CD4-positive, alpha-beta T cell treated with Interleukin-21 for 1 hour (primary cell): ENCODE data around the gene CALHM1.
A peak's percentile ranks its signal among the peaks of the same experiment; 100 is the strongest.

Source experiments
- DNase-seq: peaks from one replicate; pipeline ENCODE4 v3.0.0-alpha.2; 2020

Gene CALHM1

GRCh38 chr10:103481974-103482531, 23.4 kb upstream of the CALHM1 start:
- DNase-seq: peak; percentile 82

- no peak for DNase-seq
Observed at GRCh38 chr10:103480521-103480920, 21.8 kb upstream of the CALHM1 start.

GRCh38 chr10:103479135-103479534, 20.4 kb upstream of the CALHM1 start, which contains the start of gene CALHM3:
Gene CALHM3, minus strand, starts transcription at chr10:103479240. Its CDS starts 208 bp downstream, at chr10:103479032.
- no peak for DNase-seq

DNA sequence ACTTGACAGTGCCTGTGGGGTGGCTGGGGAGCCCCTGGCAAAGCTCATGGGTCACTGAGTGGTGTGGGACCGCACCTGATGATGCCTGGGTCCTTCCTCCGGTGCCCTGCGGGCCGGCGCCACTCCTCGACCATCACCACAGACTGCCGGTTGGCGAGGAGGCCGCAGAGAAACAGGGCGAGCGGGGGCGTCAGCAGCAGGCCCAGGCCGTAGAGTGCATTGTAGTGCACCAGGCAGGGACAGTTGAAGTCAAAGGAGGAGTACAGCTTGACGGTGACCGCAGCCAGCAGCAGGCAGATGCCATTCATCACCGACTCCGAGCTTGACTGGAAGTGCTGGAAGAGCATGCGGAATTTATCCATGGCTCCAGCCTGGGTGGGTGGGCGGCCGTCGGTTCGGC, 20.0 kb upstream of the CALHM1 start:
- DNase-seq: no peak

GRCh38 chr10:103476046-103476768, 17.5 kb upstream of the CALHM1 start:
- DNase-seq: no peak

- DNase-seq: no peak
Observed at GRCh38 chr10:103475437-103475836, 16.7 kb upstream of the CALHM1 start.

GRCh38 chr10:103474077-103474476, 15.4 kb upstream of the CALHM1 start:
- DNase-seq: no peak

GRCh38 chr10:103473261-103473671, 14.6 kb upstream of the CALHM1 start:
- DNase-seq: no peak

DNA sequence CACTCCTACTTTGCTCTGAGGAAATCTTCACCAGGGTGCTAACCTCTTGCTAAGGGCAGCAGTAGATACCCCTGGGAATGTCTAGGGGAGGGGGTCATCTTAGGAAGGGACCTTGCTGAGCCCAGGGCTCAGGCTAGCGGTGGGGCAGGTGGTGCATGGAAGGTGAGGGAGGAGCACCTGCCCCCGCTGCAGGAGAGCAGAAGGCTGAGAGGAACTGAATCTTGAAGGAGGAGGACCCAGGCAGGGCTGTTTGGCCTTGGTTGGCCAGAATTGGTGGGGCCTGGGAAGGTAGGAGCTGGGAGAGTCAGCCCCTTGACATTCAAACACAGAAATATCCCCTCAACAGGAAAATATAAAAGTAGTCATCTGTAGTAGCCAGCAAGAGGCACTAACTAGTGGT, 13.3 kb upstream of the CALHM1 start:
- DNase-seq: no peak

GRCh38 chr10:103470761-103471653, 12.3 kb upstream of the CALHM1 start:
- peak; percentile 82 for DNase-seq

DNA sequence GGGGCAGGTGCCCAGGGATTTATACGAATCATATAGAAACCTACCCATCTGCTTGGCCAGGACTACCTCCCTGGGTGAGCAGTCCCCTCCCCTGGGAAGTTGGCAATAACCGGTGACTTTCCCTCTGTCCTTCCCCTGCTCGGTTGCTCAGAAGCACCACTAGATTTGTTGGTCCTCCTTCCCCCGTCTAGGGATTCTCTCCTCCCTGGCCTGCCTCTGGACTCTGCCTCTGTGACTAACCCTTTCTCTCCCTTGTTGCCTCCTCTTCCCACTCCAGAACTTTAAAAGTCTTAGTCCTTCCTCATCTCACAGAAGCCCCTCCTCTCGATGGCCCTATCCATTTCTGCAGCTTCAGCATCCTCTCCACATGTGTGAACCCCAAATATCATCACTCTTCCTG, 10.5 kb upstream of the CALHM1 start:
- DNase-seq: no peak

GRCh38 chr10:103467406-103467805, 8.7 kb upstream of the CALHM1 start:
- DNase-seq: peak; percentile 12

- DNase-seq: no peak
Observed at GRCh38 chr10:103466734-103467133, 8.0 kb upstream of the CALHM1 start.

GRCh38 chr10:103465411-103466179, 6.9 kb upstream of the CALHM1 start:
- no peak for DNase-seq

DNA sequence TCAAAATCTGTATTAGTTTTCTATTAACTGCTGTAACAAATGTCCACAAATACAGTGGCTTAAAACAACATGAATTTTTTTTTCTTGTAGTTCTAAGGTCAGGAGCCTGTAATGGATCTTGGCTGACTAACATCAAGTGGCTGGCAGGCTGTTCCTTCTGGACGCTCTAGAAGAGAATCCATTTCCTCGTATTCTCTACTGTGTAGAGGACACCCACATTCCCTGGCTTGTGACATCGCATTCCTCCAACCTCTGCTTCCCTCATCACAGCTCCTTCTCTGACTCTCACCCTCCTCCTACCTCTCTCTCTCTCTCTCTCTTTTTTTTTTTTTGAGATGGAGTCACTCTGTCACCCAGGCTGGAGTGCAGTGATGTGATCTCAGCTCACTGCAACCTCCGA, 4.8 kb upstream of the CALHM1 start:
- DNase-seq: no peak

- no peak for DNase-seq
Observed at GRCh38 chr10:103459615-103460014, 915 bp upstream of the CALHM1 start.

DNA sequence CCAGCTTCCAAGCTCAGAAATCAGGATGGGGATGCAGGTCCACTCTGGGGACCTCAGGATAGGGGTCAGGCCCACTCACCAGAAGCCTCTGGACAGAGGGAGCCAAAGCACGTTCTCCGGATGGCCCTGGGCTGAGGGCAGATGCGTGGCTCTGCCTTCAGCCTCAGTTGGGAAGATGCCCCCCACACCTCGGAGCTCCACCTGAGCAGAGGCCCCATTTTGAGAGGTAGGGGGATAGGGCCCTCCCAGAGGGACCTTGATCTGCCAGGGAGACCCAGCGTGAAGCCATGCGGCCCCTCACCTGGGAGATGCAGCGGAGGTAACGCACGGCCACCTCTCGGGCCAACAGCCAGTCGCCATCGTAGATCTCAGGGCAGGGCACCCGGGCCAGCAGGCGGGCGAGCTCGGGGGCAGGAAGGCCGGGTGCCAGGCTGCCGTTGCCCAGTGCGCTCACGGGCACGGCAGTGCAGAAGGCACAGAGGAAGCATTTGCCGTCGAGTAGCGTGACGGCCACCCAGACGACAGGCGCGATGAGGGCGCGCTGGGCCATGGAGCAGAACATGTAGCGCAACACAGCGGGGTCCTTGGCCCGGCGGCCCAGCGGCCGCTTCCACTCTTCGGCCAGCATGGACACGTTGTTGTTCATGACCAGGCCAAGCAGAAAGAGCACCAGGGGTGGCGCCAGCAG, 660 bp downstream of the CALHM1 start:
- no peak for DNase-seq

GRCh38 chr10:103457176-103457712, 1.5 kb downstream of the CALHM1 start:
- DNase-seq: no peak

- no peak for DNase-seq
Observed at GRCh38 chr10:103456074-103456660, 2.5 kb downstream of the CALHM1 start.

DNA sequence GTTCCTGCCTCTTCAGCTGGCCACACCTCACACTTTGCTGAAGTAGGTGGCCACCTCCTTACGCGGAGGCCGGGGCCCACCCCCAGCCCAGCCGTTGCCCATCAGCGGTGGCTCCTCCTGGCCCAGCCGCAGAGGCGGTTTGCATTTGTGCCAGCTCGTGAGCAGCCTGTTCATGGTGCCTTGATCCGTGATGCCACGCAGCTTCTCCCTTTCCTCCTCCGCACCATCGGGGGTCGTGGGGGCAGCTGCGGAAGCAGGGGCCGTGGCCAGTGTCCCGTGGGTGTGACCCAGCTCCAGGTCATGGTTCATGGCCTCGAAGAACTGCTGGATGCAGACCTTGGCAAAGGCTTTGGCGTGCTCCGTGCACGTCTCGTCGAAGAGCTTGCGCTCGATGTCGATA, 3.5 kb downstream of the CALHM1 start:
- DNase-seq: no peak

DNA sequence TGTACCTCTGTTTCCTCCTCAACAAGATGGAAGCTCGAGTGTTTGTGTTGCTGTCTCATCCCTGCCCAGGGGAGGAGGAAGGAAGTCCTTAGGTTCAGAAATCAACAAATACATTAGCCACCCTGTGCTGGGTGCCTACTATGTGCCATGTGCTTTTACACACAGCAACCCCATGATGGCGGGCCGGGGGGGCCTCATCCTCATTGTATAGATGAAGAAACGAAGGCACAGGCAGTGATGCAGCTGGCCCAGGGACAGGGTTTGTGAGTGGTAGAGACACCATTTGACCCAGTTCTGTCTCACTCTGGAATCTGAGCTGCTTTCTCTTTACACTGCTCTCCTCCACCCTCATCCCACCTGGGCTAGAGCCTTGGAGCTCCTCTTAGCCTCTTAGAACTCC, 4.7 kb downstream of the CALHM1 start:
- no peak for DNase-seq
